PC-9 (cell line): Measurements from ENCODE around the gene OR2AG2. TPM values are rescaled to one million over a fixed set of nuclear protein-coding genes. Genes with fewer than 3 reads are reported as not detected.

Experiments
- BruUV-seq: library from RNA; stranded (reverse); fragments of 400-500 nt; replicated peaks from 2 replicates; lab custom pipeline; 2021; lab: Mats Ljungman, UMichigan
- CTCF ChIA-PET: fragments of 300-600 bp; sonication (Branson Sonifier 250); formaldehyde crosslinking; loops from one replicate; lab custom pipeline; 2022; ENCODE audit warnings: antibody characterized with exemption; lab: Charles Lee
- POLR2A ChIA-PET: fragments of 300-600 bp; sonication (Branson Sonifier 250); formaldehyde crosslinking; loops from one replicate; lab custom pipeline; 2022; ENCODE audit warnings: antibody characterized with exemption; ENCODE audit not compliant: unreplicated experiment; lab: Charles Lee
- DNase-seq, 2 experiments: peaks; one replicate each; pipeline versions ENCODE4 v3.0.0 to v3.0.0-alpha.2; 2015 to 2022; ENCODE audit warnings: mixed read lengths in 1 of 2
- H2AFZ ChIP-seq: fragments of 200-600 bp; sonication (generic); 2 replicates; pipeline ENCODE4 v1.8.1; 2017; ENCODE audit warnings: antibody characterized with exemption
- H3F3A ChIP-seq: fragments of 200-600 bp; sonication (generic); 2 replicates; pipeline ENCODE4 v1.8.1; 2017; ENCODE audit warnings: antibody characterized with exemption, mild to moderate bottlenecking, low read depth; ENCODE audit not compliant: insufficient read depth
- H3K27ac ChIP-seq: fragments of 200-600 bp; sonication (generic); 2 replicates; pipeline ENCODE4 v1.6.1; 2016; ENCODE audit warnings: mixed run types
- H3K27me3 ChIP-seq: fragments of 200-600 bp; sonication (generic); 2 replicates; pipeline ENCODE4 v1.6.1; 2016; ENCODE audit warnings: low read depth, mixed run types; ENCODE audit not compliant: insufficient read depth
- H3K36me3 ChIP-seq: fragments of 200-600 bp; sonication (generic); 2 replicates; pipeline ENCODE4 v1.6.1; 2016; ENCODE audit warnings: low read depth, mixed run types
- H3K4me1 ChIP-seq: fragments of 200-600 bp; sonication (generic); replicated peaks from 2 replicates; pipeline ENCODE4 v1.6.1; 2016; ENCODE audit warnings: mixed run types; ENCODE audit not compliant: insufficient read depth
- H3K4me2 ChIP-seq: fragments of 200-600 bp; sonication (generic); 2 replicates; pipeline ENCODE4 v1.6.1; 2017; ENCODE audit warnings: mixed run types
- H3K4me3 ChIP-seq: fragments of 200-600 bp; sonication (generic); 2 replicates; pipeline ENCODE4 v1.6.1; 2016; ENCODE audit warnings: mixed run types
- H3K79me2 ChIP-seq: fragments of 200-600 bp; sonication (generic); 2 replicates; pipeline ENCODE4 v1.6.1; 2017; ENCODE audit warnings: low read depth, mixed run types
- H3K9me2 ChIP-seq: fragments of 200-600 bp; sonication (generic); 2 replicates; pipeline ENCODE4 v1.8.1; 2017; ENCODE audit warnings: mild to moderate bottlenecking; ENCODE audit not compliant: insufficient read depth
- H3K9me3 ChIP-seq: fragments of 200-600 bp; sonication (generic); 2 replicates; pipeline ENCODE4 v1.8.1; 2016; ENCODE audit warnings: low read depth; ENCODE audit not compliant: insufficient read depth
- H4K20me1 ChIP-seq: fragments of 200-600 bp; sonication (generic); 2 replicates; pipeline ENCODE4 v1.8.1; 2017; ENCODE audit not compliant: insufficient read depth
- EZH2 ChIP-seq: fragments of 200-600 bp; sonication (generic); IDR thresholded peaks from 2 replicates; pipeline ENCODE4 v1.8.0; 2017; ENCODE audit warnings: antibody characterized with exemption, low read depth
- intact Hi-C: fragments of 100-400 bp; cut with micrococcal nuclease; formaldehyde crosslinking; loops from one replicate; pipeline ENCODE4 v1.10.0; 2022; ENCODE audit not compliant: unreplicated experiment
- total RNA-seq: library from RNA; stranded (reverse); gene quantifications from 2 replicates; pipeline ENCODE4 v1.2.3, GENCODE V29; 2021
- TF ChIP-seq, protein P1 (sequence below): fragments of 200-600 bp; sonication (generic); conservative IDR thresholded peaks from 2 replicates; pipeline ENCODE4 v1.6.1; 2017; ENCODE audit warnings: mixed run types, antibody characterized with exemption, mild to moderate bottlenecking, moderate library complexity

The OR2AG2 gene
- total RNA-seq, 1 experiment from 2014 or later = 0.11 TPM

DNA sequence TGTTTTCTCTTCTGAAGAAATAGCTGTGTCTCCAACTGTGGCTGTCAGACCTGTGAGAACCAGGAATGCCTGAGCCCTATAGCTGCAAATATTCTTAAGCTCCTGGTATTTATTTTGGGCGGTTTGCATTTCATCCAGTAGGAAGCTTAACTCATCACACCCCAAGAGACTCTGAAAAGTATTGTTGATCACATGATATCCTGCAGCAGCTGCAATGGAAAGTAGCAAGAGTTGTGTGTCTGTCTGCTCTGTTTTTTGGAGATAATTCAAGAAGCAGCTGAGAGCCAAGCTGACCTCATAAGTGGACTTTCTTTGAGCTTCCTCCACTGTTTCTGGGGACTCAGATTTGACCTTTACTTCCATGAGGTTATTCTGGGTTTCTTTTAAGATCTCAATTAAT, 52.2 kb downstream of the OR2AG2 start:
- TF ChIP-seq, protein P1, sequence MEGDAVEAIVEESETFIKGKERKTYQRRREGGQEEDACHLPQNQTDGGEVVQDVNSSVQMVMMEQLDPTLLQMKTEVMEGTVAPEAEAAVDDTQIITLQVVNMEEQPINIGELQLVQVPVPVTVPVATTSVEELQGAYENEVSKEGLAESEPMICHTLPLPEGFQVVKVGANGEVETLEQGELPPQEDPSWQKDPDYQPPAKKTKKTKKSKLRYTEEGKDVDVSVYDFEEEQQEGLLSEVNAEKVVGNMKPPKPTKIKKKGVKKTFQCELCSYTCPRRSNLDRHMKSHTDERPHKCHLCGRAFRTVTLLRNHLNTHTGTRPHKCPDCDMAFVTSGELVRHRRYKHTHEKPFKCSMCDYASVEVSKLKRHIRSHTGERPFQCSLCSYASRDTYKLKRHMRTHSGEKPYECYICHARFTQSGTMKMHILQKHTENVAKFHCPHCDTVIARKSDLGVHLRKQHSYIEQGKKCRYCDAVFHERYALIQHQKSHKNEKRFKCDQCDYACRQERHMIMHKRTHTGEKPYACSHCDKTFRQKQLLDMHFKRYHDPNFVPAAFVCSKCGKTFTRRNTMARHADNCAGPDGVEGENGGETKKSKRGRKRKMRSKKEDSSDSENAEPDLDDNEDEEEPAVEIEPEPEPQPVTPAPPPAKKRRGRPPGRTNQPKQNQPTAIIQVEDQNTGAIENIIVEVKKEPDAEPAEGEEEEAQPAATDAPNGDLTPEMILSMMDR = no peak
- TF ChIP-seq EZH2 = no peak
- no peak overlapping the region for H3K4me3 ChIP-seq
- H3K36me3 ChIP-seq = no peaks in the 10 kb centered on the region
- no peaks in the 10 kb centered on the region for H3F3A ChIP-seq
- no peak overlapping the region for H2AFZ ChIP-seq
- no TSS peak for BruUV-seq
- intact Hi-C loops = no loop called here
- H3K27me3 ChIP-seq = no peaks in the 10 kb centered on the region
- no peaks in the 10 kb centered on the region for H3K79me2 ChIP-seq
- H3K4me1 ChIP-seq = no peaks in the 10 kb centered on the region
- H3K9me3 ChIP-seq = no peaks in the 10 kb centered on the region
- ChIA-PET POLR2A (no interaction called here), CTCF (no interaction called here)
- DNase-seq = no peak
- no peak overlapping the region for H3K27ac ChIP-seq
- no peaks in the 10 kb centered on the region for H3K9me2 ChIP-seq
- no peaks in the 10 kb centered on the region for H4K20me1 ChIP-seq
- no peak overlapping the region for H3K4me2 ChIP-seq

- no peak overlapping the region for H3K4me3 ChIP-seq
- H3K27me3 ChIP-seq = no peaks in the 10 kb centered on the region
- no peak overlapping the region for H3K27ac ChIP-seq
- H3K9me3 ChIP-seq = no peaks in the 10 kb centered on the region
- H3F3A ChIP-seq = no peaks in the 10 kb centered on the region
- ChIA-PET POLR2A (no interaction called here), CTCF (no interaction called here)
- no peak overlapping the region for H3K4me2 ChIP-seq
- no peaks in the 10 kb centered on the region for H3K4me1 ChIP-seq
- no peaks in the 10 kb centered on the region for H3K9me2 ChIP-seq
- H4K20me1 ChIP-seq = no peaks in the 10 kb centered on the region
- no peaks in the 10 kb centered on the region for H3K79me2 ChIP-seq
- intact Hi-C loops = no loop called here
- no peak for DNase-seq
- H3K36me3 ChIP-seq = no peaks in the 10 kb centered on the region
- H2AFZ ChIP-seq = no peak overlapping the region
- TF ChIP-seq, protein P1 = no peak
- TF ChIP-seq EZH2 = no peak
- no TSS peak for BruUV-seq
These were observed 54.4 kb downstream of the OR2AG2 start for GRCh38 chr11:6717426-6717825.

Other genes with a start within 250 kb of the OR2AG2 start
- gene RRP8, start 168.4 kb downstream of the OR2AG2 start, total RNA-seq = 10.0 and 10.1 TPM in 2 replicates
- 65.3 and 69.7 TPM in 2 replicates for gene ILK, start 168.2 kb downstream of the OR2AG2 start, total RNA-seq
- gene TAF10, start 159.8 kb downstream of the OR2AG2 start, total RNA-seq = 51.5 and 61.2 TPM in 2 replicates
- gene TPP1, start 152.6 kb downstream of the OR2AG2 start, total RNA-seq = 31.4 and 46.7 TPM in 2 replicates
- 0.20 and 0.22 TPM in 2 replicates for gene DCHS1, start 116.2 kb downstream of the OR2AG2 start, total RNA-seq
- 35.5 and 42.4 TPM in 2 replicates for gene MRPL17, start 88.6 kb downstream of the OR2AG2 start, total RNA-seq
- gene OR2AG1, start 11.0 kb upstream of the OR2AG2 start, total RNA-seq = not detected in 2 replicates
- gene OR6A2, start 27.7 kb upstream of the OR2AG2 start, total RNA-seq = 0.48 TPM in 1 of 2 replicates, not detected in the other
- not detected in 2 replicates for gene OR10A5, start 73.7 kb upstream of the OR2AG2 start, total RNA-seq
- gene OR10A2, start 91.1 kb upstream of the OR2AG2 start, total RNA-seq = not detected in 2 replicates
- gene OR10A4, start 104.6 kb upstream of the OR2AG2 start, total RNA-seq = not detected in 2 replicates
- not detected in 2 replicates for gene OR2D2, start 120.5 kb upstream of the OR2AG2 start, total RNA-seq
- not detected in 2 replicates for gene OR2D3, start 149.0 kb upstream of the OR2AG2 start, total RNA-seq
- gene ZNF215, start 154.4 kb upstream of the OR2AG2 start, total RNA-seq = 2.0 and 2.6 TPM in 2 replicates
- 0.55 and 1.4 TPM in 2 replicates for gene ZNF214, start 248.4 kb upstream of the OR2AG2 start, total RNA-seq
- not detected in 2 replicates for gene NLRP14, start 248.5 kb upstream of the OR2AG2 start, total RNA-seq